NCI-H1436 treated with DMSO at 0.1 percent for 48 hours (cell line): ENCODE data around the gene RAI2.
"Not testable (repeated sequence)": the region's sequence is repeated elsewhere in the genome, so short reads cannot be mapped to it uniquely, and the experiment has no call there.

Experiments
- DNase-seq: peaks from one replicate; lab custom pipeline; 2025; lab: John Stamatoyannopoulos, UW

Gene RAI2

DNA sequence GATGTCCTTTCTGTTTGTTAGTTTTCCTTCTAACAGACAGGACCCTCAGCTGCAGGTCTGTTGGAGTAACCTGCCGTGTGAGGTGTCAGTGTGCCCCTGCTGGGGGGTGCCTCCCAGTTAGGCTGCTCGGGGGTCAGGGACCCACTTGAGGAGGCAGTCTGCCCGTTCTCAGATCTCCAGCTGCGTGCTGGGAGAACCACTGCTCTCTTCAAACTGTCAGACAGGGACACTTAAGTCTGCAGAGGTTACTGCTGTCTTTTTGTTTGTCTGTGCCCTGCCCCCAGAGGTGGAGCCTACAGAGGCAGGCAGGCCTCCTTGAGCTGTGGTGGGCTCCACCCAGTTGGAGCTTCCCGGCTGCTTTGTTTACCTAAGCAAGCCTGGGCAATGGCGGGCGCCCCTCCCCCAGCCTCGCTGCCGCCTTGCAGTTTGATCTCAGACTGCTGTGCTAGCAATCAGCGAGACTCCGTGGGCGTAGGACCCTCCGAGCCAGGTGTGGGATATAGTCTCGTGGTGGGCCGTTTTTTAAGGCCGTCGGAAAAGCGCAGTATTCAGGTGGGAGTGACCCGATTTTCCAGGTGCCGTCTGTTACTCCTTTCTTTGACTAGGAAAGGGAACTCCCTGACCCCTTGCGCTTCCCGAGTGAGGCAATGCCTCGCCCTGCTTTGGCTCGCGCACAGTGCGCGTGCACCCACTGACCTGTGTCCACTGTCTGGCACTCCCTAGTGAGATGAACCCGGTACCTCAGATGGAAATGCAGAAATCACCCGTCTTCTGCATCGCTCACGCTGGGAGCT is 74.3 kb downstream of the RAI2 start:
- DNase-seq = not testable (repeated sequence)

DNA sequence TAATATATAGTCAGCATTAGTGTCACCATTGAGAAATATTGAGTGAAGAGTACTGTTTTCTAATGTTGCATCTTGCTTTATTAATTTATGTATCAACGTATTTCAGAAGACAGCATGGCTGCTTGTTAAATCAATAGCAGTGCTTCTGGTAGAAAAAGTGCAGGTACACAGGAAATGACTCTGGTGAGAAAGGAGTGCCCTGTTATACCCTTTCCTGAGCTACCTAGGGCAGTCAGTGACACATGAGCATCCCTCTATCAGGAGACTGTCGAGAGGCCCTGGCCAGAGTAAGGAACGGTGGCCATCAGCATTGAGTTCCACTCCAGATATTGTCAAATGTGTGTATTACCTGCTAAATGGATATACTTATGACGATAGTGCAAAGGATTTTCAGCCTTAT is 81.7 kb downstream of the RAI2 start:
- no peak for DNase-seq

DNA sequence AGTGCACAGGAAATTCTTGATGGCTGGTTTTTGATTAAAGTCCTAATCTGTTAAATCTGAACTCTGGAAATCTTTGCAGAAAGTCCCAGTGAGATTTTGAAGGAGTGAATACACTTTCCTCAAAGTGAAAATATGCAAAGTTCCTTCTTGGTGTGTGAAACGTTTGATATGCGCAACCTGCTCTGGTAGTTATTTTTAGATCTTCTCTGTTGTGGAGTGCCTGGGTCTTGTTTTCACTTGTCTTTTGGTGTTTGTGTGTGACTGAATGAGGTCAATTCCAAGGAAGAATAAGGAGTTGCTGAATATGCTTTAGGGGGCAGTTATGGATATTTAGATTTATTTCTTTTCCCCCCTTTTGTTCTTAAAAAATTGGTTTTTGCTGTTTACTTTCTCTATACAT is 82.1 kb downstream of the RAI2 start:
- no peak for DNase-seq

DNA sequence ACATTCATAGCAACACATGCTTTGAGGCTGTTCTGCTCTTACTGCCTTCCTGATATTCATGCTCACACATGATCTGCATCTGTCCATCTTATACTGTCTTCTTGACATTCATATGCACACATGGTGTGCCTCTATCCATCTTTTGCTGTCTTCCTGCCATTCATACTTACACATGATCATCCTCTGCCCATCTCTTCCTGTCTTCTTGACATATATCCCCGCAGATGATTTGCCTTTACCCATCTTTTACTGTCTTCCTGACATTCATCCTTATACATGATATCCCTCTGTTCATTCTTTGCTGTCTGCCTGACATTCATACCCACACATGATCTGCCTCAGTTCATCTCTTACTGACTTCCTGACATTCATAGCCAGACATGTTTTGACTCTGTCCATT is 87.0 kb downstream of the RAI2 start:
- no peak for DNase-seq

DNA sequence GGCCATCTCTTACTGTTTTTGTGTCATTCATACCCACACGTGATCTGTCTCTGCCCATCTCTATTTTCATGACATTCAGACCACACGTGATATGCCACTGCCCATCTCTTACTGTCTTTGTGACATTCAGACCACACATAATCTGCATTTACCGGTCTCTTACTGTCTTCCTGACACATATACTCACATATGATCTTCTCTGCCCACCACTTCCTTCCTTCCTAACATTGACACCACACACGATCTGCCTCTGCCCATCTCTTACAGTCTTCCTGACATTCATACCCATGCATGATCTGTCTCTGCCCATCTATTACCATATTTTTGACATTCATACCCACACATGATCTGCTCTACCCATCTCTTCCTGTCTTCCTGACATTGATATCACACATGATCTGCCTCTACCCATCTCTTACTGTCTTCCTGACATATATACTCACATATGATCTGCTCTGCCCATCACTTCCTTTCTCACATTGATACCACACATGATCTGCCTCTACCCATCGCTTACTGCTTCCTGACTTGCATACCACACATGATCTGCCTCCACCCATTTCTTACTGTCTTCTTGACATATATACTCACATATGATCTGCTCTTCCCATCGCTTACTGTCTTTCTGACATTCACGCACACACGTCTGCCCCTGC is 87.7 kb downstream of the RAI2 start:
- DNase-seq = no peak

DNA sequence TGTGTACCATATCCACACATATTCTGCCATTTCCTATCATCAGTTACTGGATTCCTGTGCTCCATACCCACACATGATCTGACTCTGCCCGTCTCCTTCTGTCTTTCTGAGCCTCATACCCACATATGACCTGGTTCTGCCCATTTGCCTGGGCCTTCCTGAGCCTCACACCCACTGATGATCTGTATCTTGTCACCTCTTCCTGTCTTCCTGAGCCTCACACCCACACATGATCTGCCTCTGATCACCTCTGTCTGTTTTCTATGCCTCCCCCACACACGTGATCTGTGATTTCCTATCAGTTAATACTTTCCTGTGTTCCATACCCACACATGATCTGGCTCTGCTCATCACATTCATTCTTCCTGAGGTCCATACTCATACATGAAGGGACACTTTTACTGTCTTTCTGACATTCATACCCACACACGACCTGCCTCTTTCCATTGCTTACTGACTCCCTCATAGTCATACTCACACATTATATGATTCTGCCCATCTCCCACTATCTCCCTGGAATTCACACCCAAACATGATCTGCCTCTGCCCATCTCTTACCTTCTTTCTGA is 91.3 kb downstream of the RAI2 start:
- no peak for DNase-seq

DNA sequence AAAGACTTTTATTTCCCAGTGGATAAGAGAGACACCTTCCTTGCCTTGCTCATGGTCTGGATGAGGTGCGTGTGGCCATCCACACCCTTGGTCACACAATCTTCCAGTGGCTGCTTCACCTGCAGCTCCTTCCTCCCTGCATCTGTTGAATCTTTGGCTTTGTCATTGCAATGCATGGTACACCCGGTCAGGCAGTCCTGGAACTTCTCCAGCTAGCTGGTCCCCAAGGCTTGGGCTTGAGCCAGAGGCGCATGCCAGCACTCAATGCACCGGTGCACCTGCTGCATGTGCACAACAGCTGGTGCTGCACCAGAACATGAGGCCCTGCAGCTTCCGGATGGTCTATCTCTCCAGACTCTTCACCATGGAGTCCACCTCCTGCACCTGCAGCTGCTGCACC is 92.1 kb downstream of the RAI2 start:
- no peak for DNase-seq

DNA sequence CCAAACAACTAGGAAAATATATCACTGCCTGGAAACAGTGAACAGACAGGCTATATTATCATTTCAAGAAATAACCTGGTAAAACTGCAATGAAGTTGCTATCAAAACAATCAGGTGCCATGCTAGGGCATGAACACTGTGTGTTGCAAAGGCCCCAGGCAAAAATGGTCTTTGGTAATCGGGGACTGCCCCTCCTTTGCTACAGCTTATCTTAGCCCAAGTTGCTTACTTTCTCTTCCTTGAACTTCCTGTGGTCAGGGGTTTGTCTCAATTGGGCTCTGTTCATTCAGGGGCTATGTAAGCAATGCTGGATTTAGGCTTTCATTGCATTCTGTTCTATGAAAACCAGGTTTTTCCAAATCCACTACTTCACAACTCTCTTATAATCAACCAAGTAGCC is 93.4 kb downstream of the RAI2 start:
- DNase-seq = no peak

DNA sequence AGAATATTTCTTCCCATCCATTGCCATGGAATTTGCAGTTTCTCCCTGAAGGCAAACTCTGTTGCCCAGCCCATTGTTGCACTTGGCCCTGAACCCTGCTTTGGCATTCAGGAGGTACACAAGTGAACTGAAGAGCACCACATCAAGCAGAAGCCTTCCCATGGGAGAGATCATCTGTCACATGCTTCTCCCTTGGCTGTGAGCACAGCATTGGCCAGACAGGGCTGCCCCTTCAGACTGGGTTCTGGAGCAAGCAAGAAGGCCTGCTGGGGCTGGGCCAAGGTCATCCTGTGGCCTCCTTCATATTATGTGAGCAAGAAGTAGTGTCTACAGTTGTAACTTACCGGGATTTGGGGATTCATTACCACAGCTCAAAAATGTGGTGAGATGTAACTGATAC is 101.1 kb downstream of the RAI2 start:
- DNase-seq = no peak

DNA sequence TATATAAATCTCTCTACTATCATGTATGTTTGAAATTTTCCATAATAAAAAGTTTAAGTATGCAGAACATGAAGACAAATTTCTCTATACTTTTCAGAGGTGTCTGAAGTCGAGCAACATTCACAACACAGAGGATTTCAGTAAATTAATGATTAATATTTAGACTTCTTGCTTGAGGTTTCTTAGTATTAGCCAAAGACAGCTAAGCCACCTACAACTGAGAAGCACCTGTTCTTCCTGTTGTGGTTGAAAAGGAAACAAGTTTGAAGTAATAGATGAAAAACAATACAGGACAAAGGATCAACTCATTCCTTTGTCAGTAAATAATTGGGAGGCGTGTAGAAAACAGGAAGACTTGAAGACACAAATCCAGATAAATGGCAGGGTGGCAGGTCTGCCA is 102.7 kb downstream of the RAI2 start:
- no peak for DNase-seq

DNA sequence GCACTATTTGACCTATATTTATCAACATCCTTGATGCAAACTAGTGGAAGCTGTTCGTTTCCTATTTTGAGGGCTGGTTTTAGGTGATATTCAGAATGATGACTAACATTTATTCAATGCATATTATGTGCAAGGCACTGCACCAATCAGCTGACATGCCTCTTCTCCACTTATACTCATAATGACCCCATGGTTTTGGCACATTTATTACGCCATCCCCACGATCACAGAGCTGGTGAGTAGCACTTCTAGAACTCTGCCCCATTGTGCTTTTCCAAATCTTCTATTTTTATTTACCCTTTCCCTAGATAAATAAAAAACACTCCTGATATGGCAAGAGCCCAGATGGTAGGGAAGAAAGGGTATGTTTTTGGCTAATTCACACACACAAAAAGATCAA is 110.7 kb downstream of the RAI2 start:
- DNase-seq = no peak
